ENCODE results near the gene SERPINB6. TPM values are rescaled to one million over a fixed set of nuclear protein-coding genes. Genes with fewer than 3 reads are reported as not detected.
"Not testable (repeated sequence)": the region's sequence is repeated elsewhere in the genome, so short reads cannot be mapped to it uniquely, and the experiment has no call there.

The SERPINB6 gene
- total RNA-seq, 2 donors from 2014 or later = 128 to 150 TPM

- no peak overlapping the region for H3K4me3 Mint-ChIP-seq
- H3K36me3 Mint-ChIP-seq (ENCODE audit: low read depth) = no peaks in the 10 kb centered on the region
- no peak overlapping the region for H3K4me3 ChIP-seq (ENCODE audit: low read length)
Measured at GRCh38 chr6:2973676-2974075, 2.3 kb upstream of the SERPINB6 start.

GRCh38 chr6:2973180-2973579 lies 1.8 kb upstream of the SERPINB6 start:
- peaks cover 27% of the 10 kb centered on the region for H3K4me1 Mint-ChIP-seq
- DNase-seq = peak; percentile 9
- 94 to 99% methylated on average over 3 to 5 of the region's 6 CpGs for WGBS, 2 experiments (ENCODE audit: insufficient coverage in 1 of 2, insufficient read length in 1 of 2)
- H3K4me3 Mint-ChIP-seq; H3K9me3 Mint-ChIP-seq; H3K27ac Mint-ChIP-seq; H3K27me3 ChIP-seq (ENCODE audit: control insufficient read depth, insufficient read depth, low read length, poor library complexity, severe bottlenecking); H3K27ac ChIP-seq (ENCODE audit: low read depth, low read length); H3K9me3 ChIP-seq (ENCODE audit: control insufficient read depth, low read length); H3K36me3 Mint-ChIP-seq (ENCODE audit: low read depth); H3K9ac ChIP-seq (ENCODE audit: extremely low read depth, low read length, poor library complexity, severe bottlenecking); H3K36me3 ChIP-seq (ENCODE audit: control insufficient read depth, insufficient read depth, low read length); H3K4me1 ChIP-seq (ENCODE audit: control insufficient read depth, insufficient read depth, low read length); H3K27me3 Mint-ChIP-seq (ENCODE audit: insufficient read depth); H3K4me3 ChIP-seq (ENCODE audit: low read length): not testable (repeated sequence)

More at GRCh38 chr6:2973676-2974075, 2.3 kb upstream of the SERPINB6 start:
- Histone ChIP-seq H3K9me3 (ENCODE audit: control insufficient read depth, low read length) (no peaks in the 10 kb centered on the region), H3K36me3 (ENCODE audit: control insufficient read depth, insufficient read depth, low read length) (no peaks in the 10 kb centered on the region), H3K9ac (ENCODE audit: extremely low read depth, low read length, poor library complexity, severe bottlenecking) (no peak overlapping the region), H3K27me3 (ENCODE audit: control insufficient read depth, insufficient read depth, low read length, poor library complexity, severe bottlenecking) (no peaks in the 10 kb centered on the region), H3K4me1 (ENCODE audit: control insufficient read depth, insufficient read depth, low read length) (peaks cover 3% of the 10 kb centered on the region), H3K27ac (ENCODE audit: low read depth, low read length) (no peak overlapping the region)
- H3K4me1 Mint-ChIP-seq = peaks cover 28% of the 10 kb centered on the region
- peaks cover 2% of the 10 kb centered on the region for H3K9me3 Mint-ChIP-seq
- TF ChIP-seq CTCF (conservative IDR thresholded peaks at IDR 0.05) = no peak
- 98 to 100% methylated on average over 3 to 5 of the region's 5 CpGs for WGBS, 2 experiments (ENCODE audit: insufficient coverage in 1 of 2, insufficient read length in 1 of 2)
- no peak overlapping the region for H3K27ac Mint-ChIP-seq
- H3K27me3 Mint-ChIP-seq (ENCODE audit: insufficient read depth) = peaks cover 6% of the 10 kb centered on the region
- peak; percentile 27 for DNase-seq

- not testable (repeated sequence) for H3K36me3 Mint-ChIP-seq (ENCODE audit: low read depth)
- 93 to 100% methylated on average over 4 to 5 of the region's 5 CpGs for WGBS, 2 experiments (ENCODE audit: insufficient coverage in 1 of 2, insufficient read length in 1 of 2)
Measured at GRCh38 chr6:2972685-2973084, 1.3 kb upstream of the SERPINB6 start.

DNA sequence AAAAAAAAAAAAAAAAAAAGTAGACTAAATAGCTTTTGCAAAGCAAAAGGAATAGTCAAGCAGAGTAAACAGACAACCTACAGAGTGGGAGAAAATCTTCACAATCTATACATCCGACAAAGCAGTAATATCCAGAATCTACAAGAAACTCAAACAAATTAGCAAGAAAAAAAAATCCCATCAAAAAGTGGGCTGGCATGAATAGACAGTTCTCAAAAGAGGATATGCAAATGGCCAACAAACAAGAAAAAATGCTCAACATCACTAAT lies 786 bp upstream of the SERPINB6 start:
- H3K4me3 Mint-ChIP-seq = peak overlapping the region; percentile 74
- WGBS, 2 experiments (ENCODE audit: insufficient coverage in 1 of 2, insufficient read length in 1 of 2) = 86% methylated on average over 1 of the region's 1 CpG; no CpG with 5 or more reads in 1 of the 2 experiments
- H3K4me1 ChIP-seq (ENCODE audit: control insufficient read depth, insufficient read depth, low read length); H3K9me3 ChIP-seq (ENCODE audit: control insufficient read depth, low read length); H3K27ac ChIP-seq (ENCODE audit: low read depth, low read length); H3K27me3 Mint-ChIP-seq (ENCODE audit: insufficient read depth); H3K4me3 ChIP-seq (ENCODE audit: low read length); DNase-seq; H3K27me3 ChIP-seq (ENCODE audit: control insufficient read depth, insufficient read depth, low read length, poor library complexity, severe bottlenecking); H3K9me3 Mint-ChIP-seq; H3K36me3 Mint-ChIP-seq (ENCODE audit: low read depth); H3K36me3 ChIP-seq (ENCODE audit: control insufficient read depth, insufficient read depth, low read length); H3K9ac ChIP-seq (ENCODE audit: extremely low read depth, low read length, poor library complexity, severe bottlenecking): not testable (repeated sequence)
- H3K27ac Mint-ChIP-seq = peak overlapping the region; percentile 86
- peaks cover 20% of the 10 kb centered on the region for H3K4me1 Mint-ChIP-seq

More at GRCh38 chr6:2972685-2973084, 1.3 kb upstream of the SERPINB6 start:
- H3K27ac ChIP-seq (ENCODE audit: low read depth, low read length); H3K27me3 Mint-ChIP-seq (ENCODE audit: insufficient read depth); H3K4me1 ChIP-seq (ENCODE audit: control insufficient read depth, insufficient read depth, low read length); H3K9me3 Mint-ChIP-seq; H3K27ac Mint-ChIP-seq; H3K9me3 ChIP-seq (ENCODE audit: control insufficient read depth, low read length); H3K4me3 ChIP-seq (ENCODE audit: low read length); H3K36me3 ChIP-seq (ENCODE audit: control insufficient read depth, insufficient read depth, low read length); H3K27me3 ChIP-seq (ENCODE audit: control insufficient read depth, insufficient read depth, low read length, poor library complexity, severe bottlenecking); H3K9ac ChIP-seq (ENCODE audit: extremely low read depth, low read length, poor library complexity, severe bottlenecking): not testable (repeated sequence)
- peaks cover 23% of the 10 kb centered on the region for H3K4me1 Mint-ChIP-seq
- H3K4me3 Mint-ChIP-seq = peak overlapping the region; percentile 74
- peak; percentile 3 for DNase-seq
